Ishikawa (cell line): ENCODE results near the gene ATP11A.

Source experiments
- CEBPB ChIP-seq: IDR thresholded peaks from 2 replicates; pipeline ENCODE4 v1.6.1; 2012
- CREB1 ChIP-seq: IDR thresholded peaks from 2 replicates; pipeline ENCODE4 v1.6.1; 2012; ENCODE audit warnings: low read depth
- EGR1 ChIP-seq: IDR thresholded peaks from 2 replicates; pipeline ENCODE4 v1.6.1; 2012
- EP300 ChIP-seq: IDR thresholded peaks from 2 replicates; pipeline ENCODE4 v1.6.1; 2012; ENCODE audit warnings: borderline replicate concordance
- FOXM1 ChIP-seq: IDR thresholded peaks from 2 replicates; pipeline ENCODE4 v1.6.1; 2012; ENCODE audit warnings: low read depth, borderline replicate concordance
- MAX ChIP-seq: IDR thresholded peaks from 2 replicates; pipeline ENCODE4 v1.6.1; 2012
- NFIC ChIP-seq: IDR thresholded peaks from 2 replicates; pipeline ENCODE4 v1.6.1; 2012
- RAD21 ChIP-seq: IDR thresholded peaks from 2 replicates; pipeline ENCODE4 v1.6.1; 2012; ENCODE audit warnings: low read depth
- REST ChIP-seq: IDR thresholded peaks from 2 replicates; pipeline ENCODE4 v1.6.1; 2012; ENCODE audit warnings: low read depth, mild to moderate bottlenecking
- TAF1 ChIP-seq: IDR thresholded peaks from 2 replicates; pipeline ENCODE4 v1.6.1; 2012; ENCODE audit warnings: low read depth, mild to moderate bottlenecking
- TCF12 ChIP-seq: IDR thresholded peaks from 2 replicates; pipeline ENCODE4 v1.6.1; 2012; ENCODE audit warnings: low read depth
- TEAD4 ChIP-seq: IDR thresholded peaks from 2 replicates; pipeline ENCODE4 v1.6.1; 2012
- YY1 ChIP-seq: IDR thresholded peaks from 2 replicates; pipeline ENCODE4 v1.6.1; 2012; ENCODE audit warnings: low read depth
- ZBTB7A ChIP-seq: IDR thresholded peaks from 2 replicates; pipeline ENCODE4 v1.6.1; 2012; ENCODE audit warnings: low read depth
- TF ChIP-seq, protein P1 (sequence below): IDR thresholded peaks from 2 replicates; pipeline ENCODE4 v1.6.1; 2012

ATP11A gene

GRCh38 chr13:112757759-112758086 is 67.9 kb downstream of the ATP11A start:
- no peak for TF ChIP-seq MAX
- no peak for TF ChIP-seq YY1
- TF ChIP-seq CREB1, result no peak
- no peak for TF ChIP-seq TCF12
- TF ChIP-seq EGR1, result no peak
- TF ChIP-seq REST, result no peak
- TF ChIP-seq RAD21, result no peak
- TF ChIP-seq NFIC, result no peak

DNA sequence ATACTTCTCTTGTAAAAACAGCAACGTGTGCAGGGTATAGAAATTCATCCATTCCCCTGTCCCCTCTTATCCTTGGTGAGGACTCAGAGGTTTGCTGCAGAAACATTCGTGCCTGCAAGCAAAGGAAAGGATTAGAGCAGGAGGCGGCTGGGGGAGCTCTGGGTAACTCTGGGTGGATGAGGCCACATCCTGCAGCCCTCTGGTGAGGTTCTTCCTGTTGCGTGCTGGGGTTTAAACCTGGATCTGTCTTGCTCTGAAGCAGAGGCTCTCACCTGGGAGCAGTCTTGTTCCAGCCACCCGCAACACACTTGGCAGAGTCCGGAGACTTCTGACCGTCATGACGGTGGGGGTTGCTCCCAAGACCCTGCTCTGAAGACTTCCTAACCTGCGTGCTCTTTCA is 69.2 kb downstream of the ATP11A start:
- TF ChIP-seq NFIC, result no peak
- no peak for TF ChIP-seq RAD21
- no peak for TF ChIP-seq EGR1
- no peak for TF ChIP-seq TCF12
- TF ChIP-seq CEBPB, result no peak
- TF ChIP-seq, protein P1, sequence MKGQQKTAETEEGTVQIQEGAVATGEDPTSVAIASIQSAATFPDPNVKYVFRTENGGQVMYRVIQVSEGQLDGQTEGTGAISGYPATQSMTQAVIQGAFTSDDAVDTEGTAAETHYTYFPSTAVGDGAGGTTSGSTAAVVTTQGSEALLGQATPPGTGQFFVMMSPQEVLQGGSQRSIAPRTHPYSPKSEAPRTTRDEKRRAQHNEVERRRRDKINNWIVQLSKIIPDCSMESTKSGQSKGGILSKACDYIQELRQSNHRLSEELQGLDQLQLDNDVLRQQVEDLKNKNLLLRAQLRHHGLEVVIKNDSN, result no peak
- TF ChIP-seq REST, result no peak
- TF ChIP-seq EP300, result no peak
- TF ChIP-seq FOXM1, result no peak
- no peak for TF ChIP-seq ZBTB7A
- TF ChIP-seq YY1, result no peak
- TF ChIP-seq MAX, result no peak
- no peak for TF ChIP-seq TAF1
- TF ChIP-seq TEAD4, result no peak
- no peak for TF ChIP-seq CREB1

- TF ChIP-seq TCF12 (no peak), FOXM1 (no peak), TAF1 (no peak), EP300 (no peak), EGR1 (no peak), CEBPB (no peak), ZBTB7A (no peak), YY1 (no peak), REST (no peak)
Observed at GRCh38 chr13:112759827-112760226, 70.0 kb downstream of the ATP11A start.

- TF ChIP-seq TCF12 (no peak), EGR1 (no peak), TEAD4 (no peak), TAF1 (no peak), EP300 (no peak), REST (no peak), YY1 (no peak), MAX (no peak), FOXM1 (no peak), ZBTB7A (no peak), RAD21 (no peak), CEBPB (no peak), CREB1 (no peak), NFIC (no peak)
- TF ChIP-seq, protein P1, result no peak
Observed at GRCh38 chr13:112760435-112760834, 70.6 kb downstream of the ATP11A start.
